Body of pancreas (tissue), 4 donors: ENCODE measurements around the gene PNPLA6.

ENCODE experiments used
- POLR2A ChIP-seq, 3 donors: fragments of 450-650 bp; IDR thresholded peaks; one replicate each; pipeline ENCODE4 v1.6.1; 2016; ENCODE audit warnings: antibody characterized with exemption in 3 of 3, mild to moderate bottlenecking in 2 of 3
- TF ChIP-seq, protein P1 (sequence below), 7 experiments: fragments of 450-650 bp in 4 of 7; fragments of 200-600 bp in 3 of 7; sonication (generic) in 3 of 7; IDR thresholded peaks; one replicate each; pipeline ENCODE4 v1.5.1; 2016 to 2019; ENCODE audit warnings: antibody characterized with exemption in 7 of 7

GRCh38 chr19:7582446-7582845 lies 46.9 kb downstream of the PNPLA6 start:
- TF ChIP-seq, protein P1, sequence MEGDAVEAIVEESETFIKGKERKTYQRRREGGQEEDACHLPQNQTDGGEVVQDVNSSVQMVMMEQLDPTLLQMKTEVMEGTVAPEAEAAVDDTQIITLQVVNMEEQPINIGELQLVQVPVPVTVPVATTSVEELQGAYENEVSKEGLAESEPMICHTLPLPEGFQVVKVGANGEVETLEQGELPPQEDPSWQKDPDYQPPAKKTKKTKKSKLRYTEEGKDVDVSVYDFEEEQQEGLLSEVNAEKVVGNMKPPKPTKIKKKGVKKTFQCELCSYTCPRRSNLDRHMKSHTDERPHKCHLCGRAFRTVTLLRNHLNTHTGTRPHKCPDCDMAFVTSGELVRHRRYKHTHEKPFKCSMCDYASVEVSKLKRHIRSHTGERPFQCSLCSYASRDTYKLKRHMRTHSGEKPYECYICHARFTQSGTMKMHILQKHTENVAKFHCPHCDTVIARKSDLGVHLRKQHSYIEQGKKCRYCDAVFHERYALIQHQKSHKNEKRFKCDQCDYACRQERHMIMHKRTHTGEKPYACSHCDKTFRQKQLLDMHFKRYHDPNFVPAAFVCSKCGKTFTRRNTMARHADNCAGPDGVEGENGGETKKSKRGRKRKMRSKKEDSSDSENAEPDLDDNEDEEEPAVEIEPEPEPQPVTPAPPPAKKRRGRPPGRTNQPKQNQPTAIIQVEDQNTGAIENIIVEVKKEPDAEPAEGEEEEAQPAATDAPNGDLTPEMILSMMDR (IDR thresholded peaks at IDR 0.05), result no peak
- no peak for TF ChIP-seq POLR2A (IDR thresholded peaks at IDR 0.05)
